ENCODE measurements around the gene PPP1R9B.

PPP1R9B gene

GRCh38 chr17:50149417-50150353, 792 bp downstream of the PPP1R9B start:
- Histone ChIP-seq H3K27me3 (replicated peaks; ENCODE audit: control insufficient read depth, insufficient read depth, low read length) (no peaks in the 10 kb centered on the region), H3K36me3 (ENCODE audit: control insufficient read depth, insufficient read depth, low read length) (peaks cover 13% of the 10 kb centered on the region), H3K4me3 (replicated peaks; ENCODE audit: low read depth, low read length) (peak overlapping the region; percentile 92)
- DNase-seq (ENCODE audit: extremely low read depth, insufficient read length), result peak; percentile 73
- no peak for TF ChIP-seq CTCF (IDR thresholded peaks at IDR 0.05; ENCODE audit: insufficient read depth, low read length, poor library complexity, severe bottlenecking)

GRCh38 chr17:50149091-50149416, 1.4 kb downstream of the PPP1R9B start:
- Histone ChIP-seq H3K36me3 (ENCODE audit: control insufficient read depth, insufficient read depth, low read length) (peaks cover 19% of the 10 kb centered on the region), H3K4me3 (replicated peaks; ENCODE audit: low read depth, low read length) (peak overlapping the region; percentile 92), H3K27me3 (replicated peaks; ENCODE audit: control insufficient read depth, insufficient read depth, low read length) (no peaks in the 10 kb centered on the region)
- no peak for DNase-seq (ENCODE audit: extremely low read depth, insufficient read length)
- TF ChIP-seq CTCF (IDR thresholded peaks at IDR 0.05; ENCODE audit: insufficient read depth, low read length, poor library complexity, severe bottlenecking), result no peak

GRCh38 chr17:50148226-50149090, 2.0 kb downstream of the PPP1R9B start:
- Histone ChIP-seq H3K27me3 (replicated peaks; ENCODE audit: control insufficient read depth, insufficient read depth, low read length) (no peaks in the 10 kb centered on the region), H3K36me3 (ENCODE audit: control insufficient read depth, insufficient read depth, low read length) (peaks cover 24% of the 10 kb centered on the region), H3K4me3 (replicated peaks; ENCODE audit: low read depth, low read length) (peak overlapping the region; percentile 92)
- TF ChIP-seq CTCF (IDR thresholded peaks at IDR 0.05; ENCODE audit: insufficient read depth, low read length, poor library complexity, severe bottlenecking), result no peak
- peak; percentile 88 for DNase-seq (ENCODE audit: extremely low read depth, insufficient read length)

GRCh38 chr17:50147841-50148225, 2.6 kb downstream of the PPP1R9B start:
- peaks cover 26% of the 10 kb centered on the region for H3K36me3 ChIP-seq (ENCODE audit: control insufficient read depth, insufficient read depth, low read length)
- H3K27me3 ChIP-seq (replicated peaks; ENCODE audit: control insufficient read depth, insufficient read depth, low read length), result no peaks in the 10 kb centered on the region
- H3K4me3 ChIP-seq (replicated peaks; ENCODE audit: low read depth, low read length), result peak overlapping the region; percentile 92
- DNase-seq (ENCODE audit: extremely low read depth, insufficient read length), result no peak
- TF ChIP-seq CTCF (IDR thresholded peaks at IDR 0.05; ENCODE audit: insufficient read depth, low read length, poor library complexity, severe bottlenecking), result no peak

- H3K36me3 ChIP-seq (ENCODE audit: control insufficient read depth, insufficient read depth, low read length), result peaks cover 32% of the 10 kb centered on the region
- DNase-seq (ENCODE audit: extremely low read depth, insufficient read length), result no peak
- no peak for TF ChIP-seq CTCF (IDR thresholded peaks at IDR 0.05; ENCODE audit: insufficient read depth, low read length, poor library complexity, severe bottlenecking)
- H3K27me3 ChIP-seq (replicated peaks; ENCODE audit: control insufficient read depth, insufficient read depth, low read length), result no peaks in the 10 kb centered on the region
- H3K4me3 ChIP-seq (replicated peaks; ENCODE audit: low read depth, low read length), result peak overlapping the region; percentile 92
These were observed 3.4 kb downstream of the PPP1R9B start for GRCh38 chr17:50146927-50147665.
